SK-N-SH treated with all-trans-retinoic acid at 6 μM for 48 hours (cell line): ENCODE measurements around the gene PRKAG2.

ENCODE experiments used
- ATAC-seq: fragments of 200-7000 bp; cut with Tn5 transposase; 3 replicates; pipeline ENCODE4 v1.9.1; 2020; ENCODE audit warnings: mild to moderate bottlenecking, moderate library complexity
- ARNTL ChIP-seq: fragments of 450-650 bp; formaldehyde crosslinking; IDR thresholded peaks from 2 replicates; pipeline ENCODE4 v1.5.0; 2020; ENCODE audit warnings: low read depth, mild to moderate bottlenecking, moderate library complexity, borderline replicate concordance
- BACH2 ChIP-seq: fragments of 250-450 bp; sonication (Bioruptor Pico); IDR thresholded peaks from 2 replicates; pipeline ENCODE4 v1.9.0; 2021; ENCODE audit warnings: mild to moderate bottlenecking, borderline replicate concordance
- ESRRG ChIP-seq: fragments of 250-450 bp; sonication (Bioruptor Pico); IDR thresholded peaks from 2 replicates; pipeline ENCODE4 v1.6.1; 2021; ENCODE audit warnings: mild to moderate bottlenecking
- GLIS3 ChIP-seq: fragments of 250-450 bp; sonication (Bioruptor Pico); IDR thresholded peaks from 2 replicates; pipeline ENCODE4 v1.5.0; 2020; ENCODE audit warnings: mild to moderate bottlenecking, moderate library complexity
- ISL1 ChIP-seq: fragments of 250-450 bp; sonication (Bioruptor Pico); IDR thresholded peaks from 2 replicates; pipeline ENCODE4 v2.1.2; 2022; ENCODE audit warnings: mild to moderate bottlenecking, moderate library complexity
- OSR1 ChIP-seq: fragments of 250-450 bp; sonication (Bioruptor Pico); IDR thresholded peaks from 2 replicates; pipeline ENCODE4 v1.8.0; 2022; ENCODE audit warnings: moderate library complexity, mild to moderate bottlenecking, inconsistent platforms
- PPARA ChIP-seq: fragments of 250-450 bp; sonication (Bioruptor Pico); IDR thresholded peaks from 2 replicates; pipeline ENCODE4 v1.5.0; 2020; ENCODE audit warnings: mild to moderate bottlenecking, borderline replicate concordance
- RARB ChIP-seq: fragments of 250-450 bp; sonication (Bioruptor Pico); IDR thresholded peaks from 2 replicates; pipeline ENCODE4 v1.8.0; 2021; ENCODE audit warnings: mild to moderate bottlenecking, moderate library complexity
- SNAI2 ChIP-seq: fragments of 250-450 bp; sonication (Bioruptor Pico); IDR thresholded peaks from 2 replicates; pipeline ENCODE4 v1.5.0; 2020; ENCODE audit warnings: mild to moderate bottlenecking, moderate library complexity
- TCF4 ChIP-seq: fragments of 250-450 bp; sonication (Bioruptor Pico); IDR thresholded peaks from 2 replicates; pipeline ENCODE4 v1.8.0; 2021; ENCODE audit warnings: mild to moderate bottlenecking, moderate library complexity, borderline replicate concordance
- TOX ChIP-seq: fragments of 250-450 bp; sonication (Bioruptor Pico); IDR thresholded peaks from 2 replicates; pipeline ENCODE4 v1.8.0; 2021; ENCODE audit warnings: mild to moderate bottlenecking, moderate library complexity, borderline replicate concordance
- ZC3H10 ChIP-seq: fragments of 250-450 bp; sonication (Bioruptor Pico); IDR thresholded peaks from 2 replicates; pipeline ENCODE4 v1.5.1; 2021; ENCODE audit warnings: mild to moderate bottlenecking, moderate library complexity
- ZFP3 ChIP-seq: fragments of 250-450 bp; sonication (Bioruptor Pico); IDR thresholded peaks from 2 replicates; pipeline ENCODE4 v1.5.0; 2020; ENCODE audit warnings: mild to moderate bottlenecking, moderate library complexity
- ZFP30 ChIP-seq: fragments of 450-650 bp; formaldehyde crosslinking; IDR thresholded peaks from 2 replicates; pipeline ENCODE4 v1.5.0; 2022; ENCODE audit warnings: mild to moderate bottlenecking, moderate library complexity
- ZNF565 ChIP-seq: fragments of 450-650 bp; formaldehyde crosslinking; conservative IDR thresholded peaks from 2 replicates; pipeline ENCODE4 v1.5.0; 2020; ENCODE audit warnings: low read depth, mild to moderate bottlenecking, moderate library complexity
- ZNF70 ChIP-seq: fragments of 450-650 bp; formaldehyde crosslinking; IDR thresholded peaks from 2 replicates; pipeline ENCODE4 v1.5.0; 2020; ENCODE audit warnings: mild to moderate bottlenecking, moderate library complexity
- ZNF8 ChIP-seq: fragments of 450-650 bp; formaldehyde crosslinking; IDR thresholded peaks from 2 replicates; pipeline ENCODE4 v1.5.0; 2020; ENCODE audit warnings: mild to moderate bottlenecking, moderate library complexity
- TF ChIP-seq, protein P1 (sequence below): fragments of 250-450 bp; sonication (Bioruptor Pico); IDR thresholded peaks from 2 replicates; pipeline ENCODE4 v1.5.1; 2020; ENCODE audit warnings: low read depth, mild to moderate bottlenecking, moderate library complexity
- TF ChIP-seq, protein P2 (sequence below): fragments of 250-450 bp; sonication (Bioruptor Pico); IDR thresholded peaks from 2 replicates; pipeline ENCODE4 v1.8.0; 2020; ENCODE audit warnings: mild to moderate bottlenecking, moderate library complexity, borderline replicate concordance
- TF ChIP-seq, protein P3 (sequence below): fragments of 250-450 bp; sonication (Bioruptor Pico); IDR thresholded peaks from 2 replicates; pipeline ENCODE4 v1.5.1; 2021; ENCODE audit warnings: mild to moderate bottlenecking, moderate library complexity
- TF ChIP-seq, protein P4 (sequence below): fragments of 250-450 bp; sonication (Bioruptor Pico); IDR thresholded peaks from 2 replicates; pipeline ENCODE4 v1.8.0; 2021; ENCODE audit warnings: low read depth, mild to moderate bottlenecking, moderate library complexity, borderline replicate concordance

Gene PRKAG2

DNA sequence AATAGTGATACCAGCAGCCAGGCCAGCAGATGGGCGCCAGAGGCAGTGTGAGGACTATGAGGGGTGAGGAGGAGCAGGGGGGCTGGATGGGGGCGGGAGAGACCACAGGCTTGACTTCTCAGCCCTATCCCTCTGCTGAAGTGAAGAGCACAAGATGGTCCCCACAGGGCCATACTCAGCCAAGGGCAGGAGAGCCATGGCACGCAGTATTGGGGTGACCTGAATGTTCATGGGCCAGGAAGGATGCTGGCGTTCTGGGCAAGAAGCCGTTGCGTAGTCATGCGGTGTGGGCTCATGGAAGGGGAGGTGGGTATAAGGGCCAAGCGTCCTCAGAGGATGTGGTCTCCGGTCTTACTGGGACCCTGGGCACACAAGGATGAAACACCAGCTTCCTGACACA lies 146.3 kb downstream of the PRKAG2 start (continued):
- TF ChIP-seq ZC3H10 (no peak), TCF4 (CRISPR knock-in tag) (no peak), TOX (CRISPR knock-in tag) (no peak), PPARA (CRISPR knock-in tag) (no peak), RARB (no peak), BACH2 (CRISPR knock-in tag) (no peak)

DNA sequence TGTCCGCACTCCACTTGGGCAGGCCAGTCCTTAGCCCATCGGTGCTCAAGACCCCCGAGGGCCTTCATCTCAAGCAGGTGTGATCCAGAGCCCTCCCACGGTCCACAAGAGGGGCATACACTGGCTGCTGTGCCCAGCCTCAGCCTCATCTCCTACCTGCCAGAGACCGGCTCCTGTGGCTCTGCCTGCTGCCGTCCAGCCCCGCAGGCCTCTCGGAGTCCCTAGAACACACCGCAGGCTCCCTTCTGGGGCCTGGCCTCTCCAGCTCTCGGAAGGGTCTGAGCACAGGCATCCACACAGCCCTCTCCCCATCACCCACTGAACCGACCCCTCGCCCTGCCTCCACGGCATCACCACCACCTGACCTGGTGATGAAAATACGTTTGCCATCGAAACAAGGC lies 147.4 kb downstream of the PRKAG2 start:
- ATAC-seq = no peak
- no peak for TF ChIP-seq ZNF565
- no peak for TF ChIP-seq ZFP30 (CRISPR knock-in tag)
- TF ChIP-seq ZC3H10 = no peak
- TF ChIP-seq PPARA (CRISPR knock-in tag) = no peak
- no peak for TF ChIP-seq ARNTL (CRISPR knock-in tag)
- TF ChIP-seq ZNF70 (CRISPR knock-in tag) = no peak
- TF ChIP-seq, protein P1, sequence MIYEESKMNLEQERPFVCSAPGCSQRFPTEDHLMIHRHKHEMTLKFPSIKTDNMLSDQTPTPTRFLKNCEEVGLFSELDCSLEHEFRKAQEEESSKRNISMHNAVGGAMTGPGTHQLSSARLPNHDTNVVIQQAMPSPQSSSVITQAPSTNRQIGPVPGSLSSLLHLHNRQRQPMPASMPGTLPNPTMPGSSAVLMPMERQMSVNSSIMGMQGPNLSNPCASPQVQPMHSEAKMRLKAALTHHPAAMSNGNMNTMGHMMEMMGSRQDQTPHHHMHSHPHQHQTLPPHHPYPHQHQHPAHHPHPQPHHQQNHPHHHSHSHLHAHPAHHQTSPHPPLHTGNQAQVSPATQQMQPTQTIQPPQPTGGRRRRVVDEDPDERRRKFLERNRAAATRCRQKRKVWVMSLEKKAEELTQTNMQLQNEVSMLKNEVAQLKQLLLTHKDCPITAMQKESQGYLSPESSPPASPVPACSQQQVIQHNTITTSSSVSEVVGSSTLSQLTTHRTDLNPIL (CRISPR knock-in tag) = no peak
- TF ChIP-seq, protein P2, sequence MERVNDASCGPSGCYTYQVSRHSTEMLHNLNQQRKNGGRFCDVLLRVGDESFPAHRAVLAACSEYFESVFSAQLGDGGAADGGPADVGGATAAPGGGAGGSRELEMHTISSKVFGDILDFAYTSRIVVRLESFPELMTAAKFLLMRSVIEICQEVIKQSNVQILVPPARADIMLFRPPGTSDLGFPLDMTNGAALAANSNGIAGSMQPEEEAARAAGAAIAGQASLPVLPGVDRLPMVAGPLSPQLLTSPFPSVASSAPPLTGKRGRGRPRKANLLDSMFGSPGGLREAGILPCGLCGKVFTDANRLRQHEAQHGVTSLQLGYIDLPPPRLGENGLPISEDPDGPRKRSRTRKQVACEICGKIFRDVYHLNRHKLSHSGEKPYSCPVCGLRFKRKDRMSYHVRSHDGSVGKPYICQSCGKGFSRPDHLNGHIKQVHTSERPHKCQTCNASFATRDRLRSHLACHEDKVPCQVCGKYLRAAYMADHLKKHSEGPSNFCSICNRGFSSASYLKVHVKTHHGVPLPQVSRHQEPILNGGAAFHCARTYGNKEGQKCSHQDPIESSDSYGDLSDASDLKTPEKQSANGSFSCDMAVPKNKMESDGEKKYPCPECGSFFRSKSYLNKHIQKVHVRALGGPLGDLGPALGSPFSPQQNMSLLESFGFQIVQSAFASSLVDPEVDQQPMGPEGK (CRISPR knock-in tag) = no peak
- TF ChIP-seq ZFP3 (CRISPR knock-in tag) = no peak
- no peak for TF ChIP-seq SNAI2 (CRISPR knock-in tag)
- no peak for TF ChIP-seq TOX (CRISPR knock-in tag)
- no peak for TF ChIP-seq ESRRG (CRISPR knock-in tag)
- no peak for TF ChIP-seq BACH2 (CRISPR knock-in tag)
- TF ChIP-seq GLIS3 (CRISPR knock-in tag) = no peak
- no peak for TF ChIP-seq ZNF8
- no peak for TF ChIP-seq ISL1 (CRISPR knock-in tag)
- TF ChIP-seq, protein P3, sequence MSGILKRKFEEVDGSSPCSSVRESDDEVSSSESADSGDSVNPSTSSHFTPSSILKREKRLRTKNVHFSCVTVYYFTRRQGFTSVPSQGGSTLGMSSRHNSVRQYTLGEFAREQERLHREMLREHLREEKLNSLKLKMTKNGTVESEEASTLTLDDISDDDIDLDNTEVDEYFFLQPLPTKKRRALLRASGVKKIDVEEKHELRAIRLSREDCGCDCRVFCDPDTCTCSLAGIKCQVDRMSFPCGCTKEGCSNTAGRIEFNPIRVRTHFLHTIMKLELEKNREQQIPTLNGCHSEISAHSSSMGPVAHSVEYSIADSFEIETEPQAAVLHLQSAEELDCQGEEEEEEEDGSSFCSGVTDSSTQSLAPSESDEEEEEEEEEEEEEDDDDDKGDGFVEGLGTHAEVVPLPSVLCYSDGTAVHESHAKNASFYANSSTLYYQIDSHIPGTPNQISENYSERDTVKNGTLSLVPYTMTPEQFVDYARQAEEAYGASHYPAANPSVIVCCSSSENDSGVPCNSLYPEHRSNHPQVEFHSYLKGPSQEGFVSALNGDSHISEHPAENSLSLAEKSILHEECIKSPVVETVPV (CRISPR knock-in tag) = no peak
- no peak for TF ChIP-seq TCF4 (CRISPR knock-in tag)

DNA sequence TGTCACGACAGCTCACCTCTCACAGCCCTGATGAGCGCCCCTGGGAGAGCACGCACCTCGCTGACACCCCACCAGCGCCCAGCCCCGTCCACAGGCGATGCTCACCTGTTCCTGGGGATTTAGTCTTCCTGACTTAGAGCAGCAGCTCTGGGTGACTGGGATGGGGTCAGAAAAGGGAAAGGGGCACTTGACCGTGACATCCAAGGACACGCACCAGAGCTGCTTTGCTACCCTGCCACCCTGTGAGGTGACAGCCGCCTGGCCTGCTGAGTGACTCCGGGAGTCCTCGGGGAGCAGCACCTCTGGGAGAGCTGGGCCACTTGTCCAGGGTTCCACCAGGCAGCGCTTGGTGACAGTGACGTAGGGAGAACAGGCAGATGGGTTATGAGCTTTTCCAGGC lies 148.2 kb downstream of the PRKAG2 start:
- TF ChIP-seq ISL1 (CRISPR knock-in tag) (no peak), OSR1 (CRISPR knock-in tag) (no peak), PPARA (CRISPR knock-in tag) (no peak), RARB (no peak), ZC3H10 (no peak), ARNTL (CRISPR knock-in tag) (no peak)
- TF ChIP-seq, protein P1 (CRISPR knock-in tag) = no peak
- TF ChIP-seq, protein P2 (CRISPR knock-in tag) = no peak
- no peak for ATAC-seq

DNA sequence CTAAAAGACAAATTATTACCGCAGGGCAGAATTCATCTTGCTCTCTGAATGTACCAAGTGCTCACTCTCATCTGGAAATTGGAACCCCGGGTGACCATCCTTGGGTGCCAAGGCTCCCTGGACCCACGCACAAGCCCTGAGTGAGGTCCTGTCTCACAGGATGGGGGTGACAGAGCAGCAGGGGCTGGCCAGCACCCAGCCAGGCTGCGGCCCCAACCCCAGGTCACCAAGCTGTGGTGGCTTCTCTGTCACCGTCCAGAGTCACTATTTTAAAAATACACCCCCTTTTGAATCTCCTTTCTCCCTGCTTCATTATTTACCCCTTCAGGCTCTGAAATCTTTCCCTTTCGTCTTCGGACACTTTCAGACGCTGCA lies 148.6 kb downstream of the PRKAG2 start:
- ATAC-seq = no peak
- TF ChIP-seq ZNF8 (no peak), ISL1 (CRISPR knock-in tag) (no peak), BACH2 (CRISPR knock-in tag) (no peak), OSR1 (CRISPR knock-in tag) (no peak), GLIS3 (CRISPR knock-in tag) (no peak), TOX (CRISPR knock-in tag) (no peak), ZNF70 (CRISPR knock-in tag) (no peak), TCF4 (CRISPR knock-in tag) (no peak)
- TF ChIP-seq, protein P3 (CRISPR knock-in tag) = no peak
- TF ChIP-seq, protein P4, sequence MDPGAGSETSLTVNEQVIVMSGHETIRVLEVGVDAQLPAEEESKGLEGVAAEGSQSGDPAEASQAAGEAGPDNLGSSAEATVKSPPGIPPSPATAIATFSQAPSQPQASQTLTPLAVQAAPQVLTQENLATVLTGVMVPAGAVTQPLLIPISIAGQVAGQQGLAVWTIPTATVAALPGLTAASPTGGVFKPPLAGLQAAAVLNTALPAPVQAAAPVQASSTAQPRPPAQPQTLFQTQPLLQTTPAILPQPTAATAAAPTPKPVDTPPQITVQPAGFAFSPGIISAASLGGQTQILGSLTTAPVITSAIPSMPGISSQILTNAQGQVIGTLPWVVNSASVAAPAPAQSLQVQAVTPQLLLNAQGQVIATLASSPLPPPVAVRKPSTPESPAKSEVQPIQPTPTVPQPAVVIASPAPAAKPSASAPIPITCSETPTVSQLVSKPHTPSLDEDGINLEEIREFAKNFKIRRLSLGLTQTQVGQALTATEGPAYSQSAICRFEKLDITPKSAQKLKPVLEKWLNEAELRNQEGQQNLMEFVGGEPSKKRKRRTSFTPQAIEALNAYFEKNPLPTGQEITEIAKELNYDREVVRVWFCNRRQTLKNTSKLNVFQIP (CRISPR knock-in tag) = no peak
- TF ChIP-seq, protein P2 (CRISPR knock-in tag) = no peak
